WTC11 (cell line): ENCODE measurements around the gene BACE1-AS. TPM values are rescaled to one million over a fixed set of nuclear protein-coding genes. Genes with fewer than 3 reads are reported as not detected.

ENCODE experiments used
- ATAC-seq: fragments of 200-7000 bp; cut with Tn5 transposase; 2 replicates; pipeline ENCODE4 v1.10.0; 2021; ENCODE audit warnings: mild to moderate bottlenecking, moderate library complexity
- CTCF ChIA-PET: fragments of 300-600 bp; sonication (Branson Sonifier 250); formaldehyde crosslinking; loops from one replicate; lab custom pipeline; 2021; ENCODE audit warnings: antibody characterized with exemption; lab: Charles Lee
- POLR2A ChIA-PET: fragments of 350-600 bp; sonication (Branson Sonifier 250); formaldehyde crosslinking; loops from one replicate; lab custom pipeline; 2021; ENCODE audit warnings: antibody characterized with exemption; lab: Charles Lee
- DNase-seq: peaks from one replicate; pipeline ENCODE4 v3.0.0; 2021; ENCODE audit warnings: low spot score
- H3K27ac Mint-ChIP-seq: 2 replicates; pipeline ENCODE4 v1.8.0; 2021; ENCODE audit warnings: mixed read lengths
- H3K27me3 Mint-ChIP-seq: 2 replicates; pipeline ENCODE4 v1.8.0; 2021; ENCODE audit warnings: low read depth, mild to moderate bottlenecking, moderate library complexity, mixed read lengths
- H3K36me3 Mint-ChIP-seq: 2 replicates; pipeline ENCODE4 v1.8.0; 2021; ENCODE audit warnings: mixed read lengths
- H3K4me1 Mint-ChIP-seq: 2 replicates; pipeline ENCODE4 v1.8.0; 2022; ENCODE audit warnings: mixed read lengths
- H3K4me3 Mint-ChIP-seq: 2 replicates; pipeline ENCODE4 v1.8.0; 2021; ENCODE audit warnings: mild to moderate bottlenecking, moderate library complexity, mixed read lengths
- H3K9me3 Mint-ChIP-seq: 2 replicates; pipeline ENCODE4 v1.8.0; 2021; ENCODE audit warnings: mixed read lengths
- ATF1 ChIP-seq: sonication (generic); formaldehyde crosslinking; IDR thresholded peaks from 2 replicates; pipeline ENCODE4 v1.8.1; 2023; ENCODE audit warnings: mild to moderate bottlenecking, moderate library complexity, missing genetic modification reagents
- CREB1 ChIP-seq: sonication (generic); formaldehyde crosslinking; IDR thresholded peaks from 2 replicates; pipeline ENCODE4 v1.8.0; 2023; ENCODE audit warnings: mild to moderate bottlenecking, missing genetic modification reagents
- EMX1 ChIP-seq: fragments of 250-450 bp; sonication (Bioruptor Pico); IDR thresholded peaks from 2 replicates; pipeline ENCODE4 v1.8.0; 2021; ENCODE audit warnings: mild to moderate bottlenecking
- ERG ChIP-seq: fragments of 250-450 bp; sonication (Bioruptor Pico); IDR thresholded peaks from 2 replicates; pipeline ENCODE4 v1.8.0; 2021; ENCODE audit warnings: mild to moderate bottlenecking
- ETV6 ChIP-seq: sonication (generic); formaldehyde crosslinking; IDR thresholded peaks from 2 replicates; pipeline ENCODE4 v1.8.1; 2022; ENCODE audit warnings: mild to moderate bottlenecking, missing genetic modification reagents
- HMGXB4 ChIP-seq: sonication (generic); formaldehyde crosslinking; IDR thresholded peaks from 2 replicates; pipeline ENCODE4 v1.8.1; 2023; ENCODE audit warnings: mild to moderate bottlenecking, moderate library complexity, missing genetic modification reagents
- IRF2 ChIP-seq: sonication (generic); formaldehyde crosslinking; IDR thresholded peaks from 2 replicates; pipeline ENCODE4 v1.8.0; 2022; ENCODE audit warnings: low read depth, missing genetic modification reagents, borderline replicate concordance
- MXD4 ChIP-seq: fragments of 250-450 bp; sonication (Bioruptor Pico); IDR thresholded peaks from 2 replicates; pipeline ENCODE4 v1.8.0; 2021; ENCODE audit warnings: mild to moderate bottlenecking, moderate library complexity, borderline replicate concordance
- MYBL2 ChIP-seq: sonication (generic); formaldehyde crosslinking; IDR thresholded peaks from 2 replicates; pipeline ENCODE4 v1.8.1; 2023; ENCODE audit warnings: mild to moderate bottlenecking, moderate library complexity, missing genetic modification reagents
- PRRX2 ChIP-seq: fragments of 250-450 bp; sonication (Bioruptor Pico); IDR thresholded peaks from 2 replicates; pipeline ENCODE4 v1.8.0; 2021; ENCODE audit warnings: mild to moderate bottlenecking
- RELA ChIP-seq: sonication (generic); formaldehyde crosslinking; IDR thresholded peaks from 2 replicates; pipeline ENCODE4 v1.8.1; 2022; ENCODE audit warnings: missing genetic modification reagents, mild to moderate bottlenecking, borderline replicate concordance
- SMAD4 ChIP-seq: sonication (generic); formaldehyde crosslinking; IDR thresholded peaks from 2 replicates; pipeline ENCODE4 v1.8.0; 2022; ENCODE audit warnings: mild to moderate bottlenecking, missing genetic modification reagents
- STAT6 ChIP-seq: sonication (generic); formaldehyde crosslinking; conservative IDR thresholded peaks from 2 replicates; pipeline ENCODE4 v1.8.1; 2023; ENCODE audit warnings: mild to moderate bottlenecking, low read depth, missing genetic modification reagents, moderate library complexity
- TEAD1 ChIP-seq: sonication (generic); formaldehyde crosslinking; IDR thresholded peaks from 2 replicates; pipeline ENCODE4 v1.8.0; 2022; ENCODE audit warnings: mild to moderate bottlenecking, missing genetic modification reagents
- ZBTB43 ChIP-seq: sonication (generic); formaldehyde crosslinking; IDR thresholded peaks from 2 replicates; pipeline ENCODE4 v1.8.1; 2023; ENCODE audit warnings: mild to moderate bottlenecking, missing genetic modification reagents
- ZMAT4 ChIP-seq: fragments of 250-450 bp; sonication (Bioruptor Pico); IDR thresholded peaks from 2 replicates; pipeline ENCODE4 v1.9.0; 2021; ENCODE audit warnings: mild to moderate bottlenecking
- ZNF263 ChIP-seq: sonication (generic); formaldehyde crosslinking; IDR thresholded peaks from 2 replicates; pipeline ENCODE4 v1.8.1; 2022; ENCODE audit warnings: low read depth, mild to moderate bottlenecking, moderate library complexity, missing genetic modification reagents
- ZNF281 ChIP-seq: sonication (generic); formaldehyde crosslinking; IDR thresholded peaks from 2 replicates; pipeline ENCODE4 v1.8.0; 2023; ENCODE audit warnings: mild to moderate bottlenecking, missing genetic modification reagents
- ZNF317 ChIP-seq: sonication (generic); formaldehyde crosslinking; IDR thresholded peaks from 2 replicates; pipeline ENCODE4 v1.8.1; 2023; ENCODE audit warnings: low read depth, mild to moderate bottlenecking, moderate library complexity, missing genetic modification reagents, borderline replicate concordance
- ZNF416 ChIP-seq: fragments of 250-450 bp; sonication (Bioruptor Pico); IDR thresholded peaks from 2 replicates; pipeline ENCODE4 v1.9.0; 2021; ENCODE audit warnings: mild to moderate bottlenecking, inconsistent platforms
- ZNF423 ChIP-seq: fragments of 250-450 bp; sonication (Bioruptor Pico); IDR thresholded peaks from 2 replicates; pipeline ENCODE4 v2.1.2; 2022; ENCODE audit warnings: mild to moderate bottlenecking, moderate library complexity
- ZNF671 ChIP-seq: fragments of 250-450 bp; sonication (Bioruptor Pico); IDR thresholded peaks from 2 replicates; pipeline ENCODE4 v1.8.0; 2021; ENCODE audit warnings: mild to moderate bottlenecking
- total RNA-seq: library from RNA; stranded (reverse); gene quantifications from 3 replicates; pipeline ENCODE4 v1.2.3, GENCODE V29; 2021

Gene BACE1-AS
- total RNA-seq, 1 experiment from 2014 or later = 13.8 TPM

GRCh38 chr11:117256573-117256972, 34.6 kb upstream of the BACE1-AS start:
- no peaks in the 10 kb centered on the region for H3K4me1 Mint-ChIP-seq
- H3K27me3 Mint-ChIP-seq = no peaks in the 10 kb centered on the region
- ChIA-PET POLR2A (no interaction called here), CTCF (no interaction called here)
- TF ChIP-seq PRRX2 (CRISPR knock-in tag) (no peak), ZNF317 (no peak), ZNF263 (CRISPR knock-in tag) (no peak)
- DNase-seq (no peak), ATAC-seq (no peak)
- H3K4me3 Mint-ChIP-seq = no peak overlapping the region
- H3K27ac Mint-ChIP-seq = no peak overlapping the region
- no peaks in the 10 kb centered on the region for H3K9me3 Mint-ChIP-seq
- peaks cover 30% of the 10 kb centered on the region for H3K36me3 Mint-ChIP-seq

GRCh38 chr11:117258576-117258975, 32.6 kb upstream of the BACE1-AS start:
- Mint-ChIP-seq H3K27ac (no peak overlapping the region), H3K36me3 (peaks cover 32% of the 10 kb centered on the region), H3K4me3 (no peak overlapping the region), H3K4me1 (no peaks in the 10 kb centered on the region), H3K9me3 (no peaks in the 10 kb centered on the region), H3K27me3 (no peaks in the 10 kb centered on the region)
- ChIA-PET CTCF (no interaction called here), POLR2A (no interaction called here)
- TF ChIP-seq ZNF263 (CRISPR knock-in tag) (no peak), STAT6 (CRISPR knock-in tag) (no peak), ATF1 (CRISPR knock-in tag) (no peak), ZMAT4 (CRISPR knock-in tag) (no peak), ZNF423 (CRISPR knock-in tag) (no peak), ZNF416 (CRISPR knock-in tag) (no peak), ZNF281 (no peak)
- no peak for ATAC-seq
- no peak for DNase-seq

GRCh38 chr11:117259417-117259816, 31.7 kb upstream of the BACE1-AS start:
- no peak for DNase-seq
- Mint-ChIP-seq H3K27me3 (no peaks in the 10 kb centered on the region), H3K27ac (no peak overlapping the region), H3K4me3 (no peak overlapping the region), H3K36me3 (peaks cover 31% of the 10 kb centered on the region), H3K9me3 (no peaks in the 10 kb centered on the region), H3K4me1 (no peaks in the 10 kb centered on the region)
- ChIA-PET POLR2A (no interaction called here), CTCF (no interaction called here)
- ATAC-seq = no peak
- TF ChIP-seq MXD4 (CRISPR knock-in tag) (no peak), SMAD4 (no peak), TEAD1 (CRISPR knock-in tag) (no peak), RELA (CRISPR knock-in tag) (no peak), ZBTB43 (CRISPR knock-in tag) (no peak), ETV6 (CRISPR knock-in tag) (no peak), EMX1 (CRISPR knock-in tag) (no peak), CREB1 (no peak), IRF2 (CRISPR knock-in tag) (no peak), ZNF671 (CRISPR knock-in tag) (no peak), ERG (CRISPR knock-in tag) (no peak), MYBL2 (CRISPR knock-in tag) (no peak), HMGXB4 (CRISPR knock-in tag) (no peak)
